Cardiac muscle cell (in vitro differentiated cells and primary cell): ENCODE measurements around the gene TSNAX. TPM values are rescaled to one million over a fixed set of nuclear protein-coding genes. Genes with fewer than 3 reads are reported as not detected.
"Not testable (repeated sequence)": the region's sequence is repeated elsewhere in the genome, so short reads cannot be mapped to it uniquely, and the experiment has no call there.

Experiments
- DNase-seq, 2 donors: peaks; one replicate each; pipeline versions ENCODE4 v3.0.0 to v3.0.0-alpha.2; 2010 to 2017; ENCODE audit warnings: low read depth in 1 of 2, low spot score in 1 of 2
- H3K27ac ChIP-seq: fragments of 200-600 bp; sonication (generic); 2 replicates; pipeline ENCODE4 v1.5.1; 2016
- H3K27me3 ChIP-seq: fragments of 200-600 bp; sonication (generic); 2 replicates; pipeline ENCODE4 v1.6.0; 2016; ENCODE audit warnings: control low read depth
- H3K36me3 ChIP-seq: fragments of 200-600 bp; sonication (generic); 2 replicates; pipeline ENCODE4 v1.5.1; 2016; ENCODE audit warnings: control low read depth
- H3K4me1 ChIP-seq: fragments of 200-600 bp; sonication (generic); 2 replicates; pipeline ENCODE4 v1.8.1; 2017; ENCODE audit warnings: low read depth, mild to moderate bottlenecking, mixed run types
- H3K4me3 ChIP-seq: fragments of 200-600 bp; sonication (generic); 2 replicates; pipeline ENCODE4 v1.5.1; 2016; ENCODE audit warnings: mild to moderate bottlenecking
- H3K9me3 ChIP-seq: fragments of 200-600 bp; sonication (generic); 2 replicates; pipeline ENCODE4 v1.5.1; 2017; ENCODE audit warnings: low read depth, mild to moderate bottlenecking, control low read depth
- polyA plus RNA-seq: library from polyadenylated mRNA; unstranded; fragments of >200 nt; fragmentation: Nextera tagmentation; extraction: Ambion mirVana; gene quantifications from 2 replicates; pipeline ENCODE4 v1.2.1, GENCODE V29; 2016
- total RNA-seq: library from RNA; depleted of rRNA; stranded (reverse); fragments of >200 nt; gene quantifications from 2 replicates; pipeline ENCODE4 v1.2.3, GENCODE V29; 2016
- TF ChIP-seq, protein P1 (sequence below): IDR thresholded peaks from 2 replicates; pipeline ENCODE4 v1.5.1; 2012; ENCODE audit warnings: low read depth, mild to moderate bottlenecking, low read length

Gene TSNAX
- total and polyA plus RNA-seq, 2 experiments from 2014 or later = 18.9 to 44.5 TPM

DNA sequence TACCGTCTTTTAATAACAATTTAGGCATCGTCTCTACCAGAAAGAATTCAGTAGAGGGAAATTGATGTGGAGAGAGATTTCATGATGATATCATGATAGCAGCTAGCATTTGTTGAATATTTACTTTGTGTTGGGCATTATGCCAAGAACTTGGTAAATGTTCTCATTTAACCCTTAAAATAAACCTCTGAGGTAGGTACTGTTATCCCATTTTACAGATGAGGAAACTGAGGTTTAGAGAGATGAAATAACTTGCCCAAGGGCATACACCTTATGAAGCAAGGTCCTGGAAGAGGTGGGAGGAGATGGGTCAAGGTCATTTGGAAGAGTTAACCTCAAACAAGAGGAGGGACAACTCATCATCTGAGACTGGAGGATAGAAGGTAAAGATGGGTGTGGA lies 34.8 kb downstream of the TSNAX start:
- Histone ChIP-seq H3K36me3 (peaks cover 19% of the 10 kb centered on the region), H3K9me3 (no peaks in the 10 kb centered on the region), H3K27me3 (no peaks in the 10 kb centered on the region), H3K27ac (no peak overlapping the region), H3K4me1 (no peaks in the 10 kb centered on the region), H3K4me3 (no peak overlapping the region)
- no peak for DNase-seq
- TF ChIP-seq, protein P1, sequence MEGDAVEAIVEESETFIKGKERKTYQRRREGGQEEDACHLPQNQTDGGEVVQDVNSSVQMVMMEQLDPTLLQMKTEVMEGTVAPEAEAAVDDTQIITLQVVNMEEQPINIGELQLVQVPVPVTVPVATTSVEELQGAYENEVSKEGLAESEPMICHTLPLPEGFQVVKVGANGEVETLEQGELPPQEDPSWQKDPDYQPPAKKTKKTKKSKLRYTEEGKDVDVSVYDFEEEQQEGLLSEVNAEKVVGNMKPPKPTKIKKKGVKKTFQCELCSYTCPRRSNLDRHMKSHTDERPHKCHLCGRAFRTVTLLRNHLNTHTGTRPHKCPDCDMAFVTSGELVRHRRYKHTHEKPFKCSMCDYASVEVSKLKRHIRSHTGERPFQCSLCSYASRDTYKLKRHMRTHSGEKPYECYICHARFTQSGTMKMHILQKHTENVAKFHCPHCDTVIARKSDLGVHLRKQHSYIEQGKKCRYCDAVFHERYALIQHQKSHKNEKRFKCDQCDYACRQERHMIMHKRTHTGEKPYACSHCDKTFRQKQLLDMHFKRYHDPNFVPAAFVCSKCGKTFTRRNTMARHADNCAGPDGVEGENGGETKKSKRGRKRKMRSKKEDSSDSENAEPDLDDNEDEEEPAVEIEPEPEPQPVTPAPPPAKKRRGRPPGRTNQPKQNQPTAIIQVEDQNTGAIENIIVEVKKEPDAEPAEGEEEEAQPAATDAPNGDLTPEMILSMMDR = no peak

- no peak for DNase-seq
- H3K4me1 ChIP-seq = no peaks in the 10 kb centered on the region
- H3K9me3 ChIP-seq = no peaks in the 10 kb centered on the region
- H3K27ac ChIP-seq = no peak overlapping the region
- peaks cover 19% of the 10 kb centered on the region for H3K36me3 ChIP-seq
- H3K27me3 ChIP-seq = no peaks in the 10 kb centered on the region
- TF ChIP-seq, protein P1 = no peak
- no peak overlapping the region for H3K4me3 ChIP-seq
Observed at GRCh38 chr1:231564373-231564772, 35.9 kb downstream of the TSNAX start.

GRCh38 chr1:231566496-231566895 lies 38.0 kb downstream of the TSNAX start:
- H3K4me1 ChIP-seq = no peaks in the 10 kb centered on the region
- no peak for DNase-seq
- no peak overlapping the region for H3K4me3 ChIP-seq
- no peaks in the 10 kb centered on the region for H3K27me3 ChIP-seq
- no peaks in the 10 kb centered on the region for H3K9me3 ChIP-seq
- peaks cover 13% of the 10 kb centered on the region for H3K36me3 ChIP-seq
- H3K27ac ChIP-seq = no peak overlapping the region
- TF ChIP-seq, protein P1 = no peak

GRCh38 chr1:231570262-231570661 lies 41.8 kb downstream of the TSNAX start:
- not testable (repeated sequence) for H3K4me3 ChIP-seq, H3K36me3 ChIP-seq, H3K4me1 ChIP-seq, H3K9me3 ChIP-seq, DNase-seq, H3K27ac ChIP-seq, H3K27me3 ChIP-seq

GRCh38 chr1:231571904-231572303 lies 43.4 kb downstream of the TSNAX start:
- no peak overlapping the region for H3K27ac ChIP-seq
- no peak for DNase-seq
- H3K4me1 ChIP-seq = no peaks in the 10 kb centered on the region
- no peaks in the 10 kb centered on the region for H3K36me3 ChIP-seq
- H3K9me3 ChIP-seq = no peaks in the 10 kb centered on the region
- no peaks in the 10 kb centered on the region for H3K27me3 ChIP-seq
- TF ChIP-seq, protein P1 = no peak
- H3K4me3 ChIP-seq = no peak overlapping the region

DNA sequence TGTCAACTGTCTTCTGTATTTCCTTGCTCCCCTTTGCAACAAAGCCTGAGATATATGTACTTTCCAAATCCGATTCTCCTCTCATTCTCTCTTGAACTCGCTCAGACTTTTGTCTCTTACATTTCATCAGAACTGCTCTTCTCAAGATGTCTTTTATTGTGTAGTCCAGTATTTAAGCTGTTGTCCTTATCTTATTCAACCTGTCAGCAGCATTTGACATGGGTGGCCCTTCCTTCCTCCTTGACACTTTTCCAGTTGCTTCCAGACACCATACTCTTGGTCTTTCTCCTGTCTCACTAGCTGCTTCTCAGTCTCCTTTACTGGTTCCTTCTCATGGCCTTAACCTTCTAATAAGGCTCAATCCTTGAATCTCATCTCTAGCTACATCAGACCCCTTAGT lies 47.0 kb downstream of the TSNAX start:
- H3K4me1 ChIP-seq = no peaks in the 10 kb centered on the region
- TF ChIP-seq, protein P1 = no peak
- DNase-seq = no peak
- no peaks in the 10 kb centered on the region for H3K9me3 ChIP-seq
- no peak overlapping the region for H3K27ac ChIP-seq
- no peaks in the 10 kb centered on the region for H3K36me3 ChIP-seq
- no peaks in the 10 kb centered on the region for H3K27me3 ChIP-seq
- H3K4me3 ChIP-seq = no peak overlapping the region
